GM12801 (cell line): ENCODE data around the gene C10orf105.

Source experiments
- CTCF ChIP-seq: IDR thresholded peaks from one replicate; pipeline ENCODE4 v1.5.1; 2011; ENCODE audit warnings: control low read depth; ENCODE audit not compliant: insufficient read length; ENCODE audit errors: extremely low read depth

C10orf105 gene

GRCh38 chr10:71683301-71683700 lies 36.3 kb downstream of the C10orf105 start:
- TF ChIP-seq CTCF, result no peak

- no peak for TF ChIP-seq CTCF
Observed at GRCh38 chr10:71681977-71682376, 37.6 kb downstream of the C10orf105 start.

GRCh38 chr10:71679425-71679824 lies 40.2 kb downstream of the C10orf105 start:
- TF ChIP-seq CTCF, result no peak

GRCh38 chr10:71678057-71678805 lies 41.3 kb downstream of the C10orf105 start:
- TF ChIP-seq CTCF, result no peak

- no peak for TF ChIP-seq CTCF
Observed at GRCh38 chr10:71677261-71677660, 42.3 kb downstream of the C10orf105 start.

GRCh38 chr10:71675295-71675970 lies 44.1 kb downstream of the C10orf105 start:
- no peak for TF ChIP-seq CTCF

GRCh38 chr10:71671994-71672946 lies 47.3 kb downstream of the C10orf105 start:
- TF ChIP-seq CTCF, result no peak
